Lung (tissue), 12 donors: Measurements from ENCODE around the gene SMYD2. TPM values are rescaled to one million over a fixed set of nuclear protein-coding genes. Genes with fewer than 3 reads are reported as not detected.
A peak's percentile ranks its signal among the peaks of the same experiment; 100 is the strongest.

Experiments
- ATAC-seq: fragments of 200-7000 bp; cut with Tn5 transposase; one replicate; pipeline ENCODE4 v1.9.1; 2020; ENCODE audit warnings: moderate number of reproducible peaks; ENCODE audit not compliant: insufficient read depth, low FRiP score
- DNase-seq, 3 donors: peaks; one replicate each; pipeline ENCODE4 v3.0.0-alpha.2; 2013 to 2017
- H3K27ac ChIP-seq, 2 donors: one replicate each; pipeline ENCODE4 v1.5.1; 2013; ENCODE audit warnings: mild to moderate bottlenecking in 2 of 2, moderate library complexity in 2 of 2, control low read depth in 1 of 2, inconsistent platforms in 1 of 2, low read depth in 1 of 2, low read length in 1 of 2
- H3K27me3 ChIP-seq, 3 donors: one replicate each; pipeline ENCODE4 v1.5.1; 2013; ENCODE audit warnings: low read length in 2 of 3; ENCODE audit not compliant: control insufficient read depth in 3 of 3, insufficient read depth in 3 of 3
- H3K36me3 ChIP-seq, 4 donors: one replicate each; pipeline ENCODE4 v1.5.1; 2013; ENCODE audit warnings: low read length in 4 of 4, mild to moderate bottlenecking in 1 of 4, moderate library complexity in 1 of 4; ENCODE audit not compliant: control insufficient read depth in 4 of 4, insufficient read depth in 4 of 4
- H3K4me1 ChIP-seq, 5 donors: one replicate each; pipeline ENCODE4 v1.5.1; 2013; ENCODE audit warnings: low read length in 5 of 5, mild to moderate bottlenecking in 2 of 5, moderate library complexity in 1 of 5; ENCODE audit not compliant: control insufficient read depth in 5 of 5, insufficient read depth in 5 of 5
- H3K4me3 ChIP-seq: one replicate; pipeline ENCODE4 v1.5.1; 2013; ENCODE audit warnings: mild to moderate bottlenecking, control low read depth, moderate library complexity
- H3K9ac ChIP-seq, 2 donors: one replicate each; pipeline ENCODE4 v1.5.1; 2013; ENCODE audit warnings: low read length in 2 of 2, control low read depth in 1 of 2; ENCODE audit not compliant: insufficient read depth in 1 of 2
- H3K9me3 ChIP-seq, 4 donors: one replicate each; pipeline ENCODE4 v1.5.1; 2013; ENCODE audit warnings: low read length in 3 of 4, mild to moderate bottlenecking in 1 of 4, moderate library complexity in 1 of 4; ENCODE audit not compliant: control insufficient read depth in 4 of 4, insufficient read depth in 3 of 4
- CTCF ChIP-seq: IDR thresholded peaks from 2 replicates; pipeline ENCODE4 v1.5.1; 2012; ENCODE audit warnings: mild to moderate bottlenecking; ENCODE audit errors: control extremely low read depth, extremely low read depth
- WGBS, 2 donors: extraction: QIAGEN DNeasy Blood & Tissue Kit; methylation state at CpG; one replicate each; pipeline ENCODE4 v1.1.7; 2013; 5-methylcytosine and 5-hydroxymethylcytosine counted together
- polyA plus RNA-seq, 2 donors: library from polyadenylated mRNA; stranded (reverse); fragments of 200-250 nt; gene quantifications; one replicate each; pipeline ENCODE4 v1.2.1, GENCODE V29; 2013
- total RNA-seq, 2 donors: library from RNA; depleted of rRNA in 1 of 2; stranded (reverse); fragments of >200 nt in 1 of 2; gene quantifications; one replicate each; pipeline ENCODE4 v1.2.1, GENCODE V29; 2014 to 2021
- donor health status: control.
- donor health status: control.
- donor health status: Bipolar disorder and iron deficiency.
- donor health status: healthy.
- donor health status: DM: yes; HTN: yes; CAD: no.

Gene SMYD2
- total and polyA plus RNA-seq, 4 donors: 20.6 to 48.6 (median 28.2) TPM

GRCh38 chr1:214360116-214360515 is 79.2 kb downstream of the SMYD2 start:
- 91 to 94% methylated on average over 5 of the region's 5 CpGs for WGBS, 2 donors
- Histone ChIP-seq H3K36me3 (peaks cover 2 to 22% (median 10%) of the 10 kb centered on the region in 4 donors), H3K27me3 (no peaks in the 10 kb centered on the region), H3K9me3 (peaks cover 0 to 1% (median 0%) of the 10 kb centered on the region in 4 donors), H3K9ac (no peak overlapping the region), H3K4me1 (peaks cover 0 to 20% (median 0%) of the 10 kb centered on the region in 5 donors), H3K4me3 (no peak overlapping the region), H3K27ac (no peak overlapping the region)
- no peak for DNase-seq
- no peak for TF ChIP-seq CTCF
- no peak for ATAC-seq

GRCh38 chr1:214360525-214361164 is 79.7 kb downstream of the SMYD2 start:
- Histone ChIP-seq H3K27ac (peak overlapping the region in 1 of 2 donors; percentile 66), H3K9me3 (peaks cover 0 to 1% (median 0%) of the 10 kb centered on the region in 4 donors), H3K9ac (no peak overlapping the region), H3K27me3 (no peaks in the 10 kb centered on the region), H3K4me1 (peaks cover 0 to 20% (median 0%) of the 10 kb centered on the region in 5 donors), H3K4me3 (no peak overlapping the region), H3K36me3 (peaks cover 2 to 21% (median 11%) of the 10 kb centered on the region in 4 donors)
- no peak for TF ChIP-seq CTCF
- WGBS, 2 donors: 50 to 76% methylated on average over 3 of the region's 3 CpGs
- ATAC-seq (no peak), DNase-seq (no peak)

- Histone ChIP-seq H3K9ac (no peak overlapping the region), H3K36me3 (peaks cover 2 to 18% (median 11%) of the 10 kb centered on the region in 4 donors), H3K27me3 (no peaks in the 10 kb centered on the region), H3K9me3 (peaks cover 0 to 1% (median 0%) of the 10 kb centered on the region in 4 donors), H3K4me3 (no peak overlapping the region), H3K27ac (peak overlapping the region in 1 of 2 donors; percentile 66), H3K4me1 (peaks cover 0 to 20% (median 0%) of the 10 kb centered on the region in 5 donors)
- no peak for DNase-seq
- WGBS, 2 donors: 78 to 90% methylated on average over 1 of the region's 1 CpG
- no peak for TF ChIP-seq CTCF
- ATAC-seq: no peak
These were observed 80.7 kb downstream of the SMYD2 start for GRCh38 chr1:214361636-214362035.
